SK-N-SH treated with all-trans-retinoic acid at 6 μM for 48 hours (cell line): ENCODE measurements around the gene CEACAM8.

ENCODE experiments used
- ATAC-seq: fragments of 200-7000 bp; cut with Tn5 transposase; 3 replicates; pipeline ENCODE4 v1.9.1; 2020; ENCODE audit warnings: mild to moderate bottlenecking, moderate library complexity
- ARNTL ChIP-seq: fragments of 450-650 bp; formaldehyde crosslinking; IDR thresholded peaks from 2 replicates; pipeline ENCODE4 v1.5.0; 2020; ENCODE audit warnings: low read depth, mild to moderate bottlenecking, moderate library complexity, borderline replicate concordance
- BACH2 ChIP-seq: fragments of 250-450 bp; sonication (Bioruptor Pico); IDR thresholded peaks from 2 replicates; pipeline ENCODE4 v1.9.0; 2021; ENCODE audit warnings: mild to moderate bottlenecking, borderline replicate concordance
- CSDC2 ChIP-seq: fragments of 250-450 bp; sonication (Bioruptor Pico); IDR thresholded peaks from 2 replicates; pipeline ENCODE4 v1.5.0; 2020; ENCODE audit warnings: mild to moderate bottlenecking, moderate library complexity
- ESRRG ChIP-seq: fragments of 250-450 bp; sonication (Bioruptor Pico); IDR thresholded peaks from 2 replicates; pipeline ENCODE4 v1.6.1; 2021; ENCODE audit warnings: mild to moderate bottlenecking
- GLIS3 ChIP-seq: fragments of 250-450 bp; sonication (Bioruptor Pico); IDR thresholded peaks from 2 replicates; pipeline ENCODE4 v1.5.0; 2020; ENCODE audit warnings: mild to moderate bottlenecking, moderate library complexity
- ISL1 ChIP-seq: fragments of 250-450 bp; sonication (Bioruptor Pico); IDR thresholded peaks from 2 replicates; pipeline ENCODE4 v2.1.2; 2022; ENCODE audit warnings: mild to moderate bottlenecking, moderate library complexity
- OSR1 ChIP-seq: fragments of 250-450 bp; sonication (Bioruptor Pico); IDR thresholded peaks from 2 replicates; pipeline ENCODE4 v1.8.0; 2022; ENCODE audit warnings: moderate library complexity, mild to moderate bottlenecking, inconsistent platforms
- PPARA ChIP-seq: fragments of 250-450 bp; sonication (Bioruptor Pico); IDR thresholded peaks from 2 replicates; pipeline ENCODE4 v1.5.0; 2020; ENCODE audit warnings: mild to moderate bottlenecking, borderline replicate concordance
- RARB ChIP-seq: fragments of 250-450 bp; sonication (Bioruptor Pico); IDR thresholded peaks from 2 replicates; pipeline ENCODE4 v1.8.0; 2021; ENCODE audit warnings: mild to moderate bottlenecking, moderate library complexity
- SNAI2 ChIP-seq: fragments of 250-450 bp; sonication (Bioruptor Pico); IDR thresholded peaks from 2 replicates; pipeline ENCODE4 v1.5.0; 2020; ENCODE audit warnings: mild to moderate bottlenecking, moderate library complexity
- TCF4 ChIP-seq: fragments of 250-450 bp; sonication (Bioruptor Pico); IDR thresholded peaks from 2 replicates; pipeline ENCODE4 v1.8.0; 2021; ENCODE audit warnings: mild to moderate bottlenecking, moderate library complexity, borderline replicate concordance
- ZC3H10 ChIP-seq: fragments of 250-450 bp; sonication (Bioruptor Pico); IDR thresholded peaks from 2 replicates; pipeline ENCODE4 v1.5.1; 2021; ENCODE audit warnings: mild to moderate bottlenecking, moderate library complexity
- ZFP3 ChIP-seq: fragments of 250-450 bp; sonication (Bioruptor Pico); IDR thresholded peaks from 2 replicates; pipeline ENCODE4 v1.5.0; 2020; ENCODE audit warnings: mild to moderate bottlenecking, moderate library complexity
- ZFP30 ChIP-seq: fragments of 450-650 bp; formaldehyde crosslinking; IDR thresholded peaks from 2 replicates; pipeline ENCODE4 v1.5.0; 2022; ENCODE audit warnings: mild to moderate bottlenecking, moderate library complexity
- ZNF565 ChIP-seq: fragments of 450-650 bp; formaldehyde crosslinking; conservative IDR thresholded peaks from 2 replicates; pipeline ENCODE4 v1.5.0; 2020; ENCODE audit warnings: low read depth, mild to moderate bottlenecking, moderate library complexity
- ZNF8 ChIP-seq: fragments of 450-650 bp; formaldehyde crosslinking; IDR thresholded peaks from 2 replicates; pipeline ENCODE4 v1.5.0; 2020; ENCODE audit warnings: mild to moderate bottlenecking, moderate library complexity
- TF ChIP-seq, protein P1 (sequence below): fragments of 250-450 bp; sonication (Bioruptor Pico); IDR thresholded peaks from 2 replicates; pipeline ENCODE4 v1.5.1; 2021; ENCODE audit warnings: mild to moderate bottlenecking, moderate library complexity
- TF ChIP-seq, protein P2 (sequence below): fragments of 250-450 bp; sonication (Bioruptor Pico); IDR thresholded peaks from 2 replicates; pipeline ENCODE4 v1.8.0; 2021; ENCODE audit warnings: low read depth, mild to moderate bottlenecking, moderate library complexity, borderline replicate concordance
- TF ChIP-seq, protein P3 (sequence below): fragments of 250-450 bp; sonication (Bioruptor Pico); IDR thresholded peaks from 2 replicates; pipeline ENCODE4 v1.8.0; 2020; ENCODE audit warnings: mild to moderate bottlenecking, moderate library complexity, borderline replicate concordance
- TF ChIP-seq, protein P4 (sequence below): fragments of 250-450 bp; sonication (Bioruptor Pico); IDR thresholded peaks from 2 replicates; pipeline ENCODE4 v1.5.0; 2020; ENCODE audit warnings: mild to moderate bottlenecking, moderate library complexity
- TF ChIP-seq, protein P5 (sequence below): fragments of 250-450 bp; sonication (Bioruptor Pico); IDR thresholded peaks from 2 replicates; pipeline ENCODE4 v1.5.1; 2020; ENCODE audit warnings: low read depth, mild to moderate bottlenecking, moderate library complexity

CEACAM8 gene

GRCh38 chr19:42601811-42602443, 7.2 kb upstream of the CEACAM8 start:
- peak; percentile 64; the same call in 2 of the 3 replicates for ATAC-seq

DNA sequence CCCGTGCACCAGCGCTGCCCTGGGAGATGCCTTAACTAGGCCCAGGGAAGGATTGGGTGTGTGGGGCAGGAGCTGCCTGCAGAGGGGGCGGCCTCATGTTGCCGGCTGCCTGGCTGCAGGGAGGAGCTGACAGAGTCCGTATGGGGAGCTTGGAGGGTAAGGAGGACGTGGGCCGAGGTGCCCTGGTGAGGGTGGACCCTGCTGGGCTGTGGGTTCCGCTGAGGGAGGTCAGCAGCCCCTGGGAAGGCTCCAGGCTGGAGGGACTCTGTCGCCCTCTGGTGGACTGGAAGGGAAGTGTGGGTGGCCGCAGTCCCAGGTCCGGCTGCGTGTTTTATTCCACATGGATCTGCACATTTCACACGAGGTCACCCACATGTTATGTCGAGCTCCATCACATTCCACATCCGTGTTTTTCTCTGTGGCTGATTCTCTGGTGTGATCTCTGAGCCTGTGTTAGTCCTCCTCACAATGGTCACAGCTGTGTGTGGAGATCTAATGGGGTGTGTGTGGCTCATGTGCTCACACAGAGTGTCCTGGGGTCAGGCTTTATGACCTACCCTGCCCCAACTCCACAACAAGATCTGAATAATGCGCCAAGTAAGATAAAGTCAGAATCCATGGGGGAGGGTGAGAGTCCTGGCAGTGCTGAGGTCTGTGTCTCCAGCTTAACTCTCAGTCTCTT, 1.8 kb upstream of the CEACAM8 start:
- no peak for TF ChIP-seq PPARA (CRISPR knock-in tag)
- no peak for TF ChIP-seq OSR1 (CRISPR knock-in tag)
- TF ChIP-seq, protein P1, sequence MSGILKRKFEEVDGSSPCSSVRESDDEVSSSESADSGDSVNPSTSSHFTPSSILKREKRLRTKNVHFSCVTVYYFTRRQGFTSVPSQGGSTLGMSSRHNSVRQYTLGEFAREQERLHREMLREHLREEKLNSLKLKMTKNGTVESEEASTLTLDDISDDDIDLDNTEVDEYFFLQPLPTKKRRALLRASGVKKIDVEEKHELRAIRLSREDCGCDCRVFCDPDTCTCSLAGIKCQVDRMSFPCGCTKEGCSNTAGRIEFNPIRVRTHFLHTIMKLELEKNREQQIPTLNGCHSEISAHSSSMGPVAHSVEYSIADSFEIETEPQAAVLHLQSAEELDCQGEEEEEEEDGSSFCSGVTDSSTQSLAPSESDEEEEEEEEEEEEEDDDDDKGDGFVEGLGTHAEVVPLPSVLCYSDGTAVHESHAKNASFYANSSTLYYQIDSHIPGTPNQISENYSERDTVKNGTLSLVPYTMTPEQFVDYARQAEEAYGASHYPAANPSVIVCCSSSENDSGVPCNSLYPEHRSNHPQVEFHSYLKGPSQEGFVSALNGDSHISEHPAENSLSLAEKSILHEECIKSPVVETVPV (CRISPR knock-in tag) = no peak
- TF ChIP-seq, protein P2, sequence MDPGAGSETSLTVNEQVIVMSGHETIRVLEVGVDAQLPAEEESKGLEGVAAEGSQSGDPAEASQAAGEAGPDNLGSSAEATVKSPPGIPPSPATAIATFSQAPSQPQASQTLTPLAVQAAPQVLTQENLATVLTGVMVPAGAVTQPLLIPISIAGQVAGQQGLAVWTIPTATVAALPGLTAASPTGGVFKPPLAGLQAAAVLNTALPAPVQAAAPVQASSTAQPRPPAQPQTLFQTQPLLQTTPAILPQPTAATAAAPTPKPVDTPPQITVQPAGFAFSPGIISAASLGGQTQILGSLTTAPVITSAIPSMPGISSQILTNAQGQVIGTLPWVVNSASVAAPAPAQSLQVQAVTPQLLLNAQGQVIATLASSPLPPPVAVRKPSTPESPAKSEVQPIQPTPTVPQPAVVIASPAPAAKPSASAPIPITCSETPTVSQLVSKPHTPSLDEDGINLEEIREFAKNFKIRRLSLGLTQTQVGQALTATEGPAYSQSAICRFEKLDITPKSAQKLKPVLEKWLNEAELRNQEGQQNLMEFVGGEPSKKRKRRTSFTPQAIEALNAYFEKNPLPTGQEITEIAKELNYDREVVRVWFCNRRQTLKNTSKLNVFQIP (CRISPR knock-in tag) = no peak
- TF ChIP-seq ZFP30 (CRISPR knock-in tag) = no peak
- no peak for TF ChIP-seq BACH2 (CRISPR knock-in tag)
- TF ChIP-seq ZFP3 (CRISPR knock-in tag) = no peak
- TF ChIP-seq, protein P3, sequence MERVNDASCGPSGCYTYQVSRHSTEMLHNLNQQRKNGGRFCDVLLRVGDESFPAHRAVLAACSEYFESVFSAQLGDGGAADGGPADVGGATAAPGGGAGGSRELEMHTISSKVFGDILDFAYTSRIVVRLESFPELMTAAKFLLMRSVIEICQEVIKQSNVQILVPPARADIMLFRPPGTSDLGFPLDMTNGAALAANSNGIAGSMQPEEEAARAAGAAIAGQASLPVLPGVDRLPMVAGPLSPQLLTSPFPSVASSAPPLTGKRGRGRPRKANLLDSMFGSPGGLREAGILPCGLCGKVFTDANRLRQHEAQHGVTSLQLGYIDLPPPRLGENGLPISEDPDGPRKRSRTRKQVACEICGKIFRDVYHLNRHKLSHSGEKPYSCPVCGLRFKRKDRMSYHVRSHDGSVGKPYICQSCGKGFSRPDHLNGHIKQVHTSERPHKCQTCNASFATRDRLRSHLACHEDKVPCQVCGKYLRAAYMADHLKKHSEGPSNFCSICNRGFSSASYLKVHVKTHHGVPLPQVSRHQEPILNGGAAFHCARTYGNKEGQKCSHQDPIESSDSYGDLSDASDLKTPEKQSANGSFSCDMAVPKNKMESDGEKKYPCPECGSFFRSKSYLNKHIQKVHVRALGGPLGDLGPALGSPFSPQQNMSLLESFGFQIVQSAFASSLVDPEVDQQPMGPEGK = no peak
- no peak for TF ChIP-seq CSDC2 (CRISPR knock-in tag)
- peak; percentile 89 for ATAC-seq

More at GRCh38 chr19:42601811-42602443, 7.2 kb upstream of the CEACAM8 start:
- TF ChIP-seq ZC3H10 (no peak), SNAI2 (CRISPR knock-in tag) (no peak), BACH2 (CRISPR knock-in tag) (no peak), ZFP30 (CRISPR knock-in tag) (no peak), ARNTL (CRISPR knock-in tag) (no peak)

DNA sequence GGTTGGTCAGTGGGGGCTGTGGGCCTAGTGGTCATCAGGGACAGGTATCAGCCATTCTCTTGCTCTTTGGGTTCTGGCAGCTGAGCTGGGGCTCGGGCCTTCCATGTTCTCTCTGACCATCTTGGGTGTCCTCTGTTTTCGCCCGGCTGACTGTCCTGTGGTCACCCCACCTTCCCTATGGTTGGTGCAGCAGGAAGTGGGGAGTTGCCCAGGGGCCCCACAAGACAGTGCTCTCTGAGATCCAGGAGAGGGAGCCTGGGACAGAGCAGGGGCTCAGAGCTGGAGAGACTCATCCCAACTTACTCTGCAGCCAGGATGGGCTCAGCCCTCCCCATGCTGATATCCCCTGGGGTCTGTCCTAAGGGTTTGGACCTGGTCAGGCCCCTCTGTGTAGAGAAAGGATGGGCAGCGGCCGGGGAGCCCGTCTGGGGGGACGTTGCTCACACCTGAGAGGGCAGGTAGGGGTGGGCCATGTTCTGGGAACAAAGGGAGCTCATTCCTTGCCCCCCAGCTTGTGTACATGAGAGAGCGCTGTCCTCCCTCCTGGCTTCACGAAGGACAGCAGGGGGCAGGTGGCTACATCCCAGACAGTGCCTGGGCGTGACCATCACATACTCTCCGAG, 937 bp upstream of the CEACAM8 start:
- TF ChIP-seq ZFP3 (CRISPR knock-in tag) = no peak
- no peak for TF ChIP-seq BACH2 (CRISPR knock-in tag)
- TF ChIP-seq, protein P3 = no peak
- no peak for TF ChIP-seq ARNTL (CRISPR knock-in tag)
- ATAC-seq = no peak

GRCh38 chr19:42589792-42590191, 4.9 kb downstream of the CEACAM8 start:
- no peak for TF ChIP-seq ARNTL (CRISPR knock-in tag)
- no peak for TF ChIP-seq ZFP3 (CRISPR knock-in tag)
- TF ChIP-seq, protein P3 = no peak
- TF ChIP-seq RARB (CRISPR knock-in tag) = no peak
- TF ChIP-seq ZFP30 (CRISPR knock-in tag) = no peak
- TF ChIP-seq GLIS3 = no peak
- TF ChIP-seq ZNF8 (CRISPR knock-in tag) = no peak
- no peak for TF ChIP-seq ESRRG (CRISPR knock-in tag)
- TF ChIP-seq TCF4 (CRISPR knock-in tag) = no peak
- TF ChIP-seq SNAI2 (CRISPR knock-in tag) = no peak
- no peak for TF ChIP-seq ISL1
- no peak for TF ChIP-seq CSDC2 (CRISPR knock-in tag)
- TF ChIP-seq, protein P4, sequence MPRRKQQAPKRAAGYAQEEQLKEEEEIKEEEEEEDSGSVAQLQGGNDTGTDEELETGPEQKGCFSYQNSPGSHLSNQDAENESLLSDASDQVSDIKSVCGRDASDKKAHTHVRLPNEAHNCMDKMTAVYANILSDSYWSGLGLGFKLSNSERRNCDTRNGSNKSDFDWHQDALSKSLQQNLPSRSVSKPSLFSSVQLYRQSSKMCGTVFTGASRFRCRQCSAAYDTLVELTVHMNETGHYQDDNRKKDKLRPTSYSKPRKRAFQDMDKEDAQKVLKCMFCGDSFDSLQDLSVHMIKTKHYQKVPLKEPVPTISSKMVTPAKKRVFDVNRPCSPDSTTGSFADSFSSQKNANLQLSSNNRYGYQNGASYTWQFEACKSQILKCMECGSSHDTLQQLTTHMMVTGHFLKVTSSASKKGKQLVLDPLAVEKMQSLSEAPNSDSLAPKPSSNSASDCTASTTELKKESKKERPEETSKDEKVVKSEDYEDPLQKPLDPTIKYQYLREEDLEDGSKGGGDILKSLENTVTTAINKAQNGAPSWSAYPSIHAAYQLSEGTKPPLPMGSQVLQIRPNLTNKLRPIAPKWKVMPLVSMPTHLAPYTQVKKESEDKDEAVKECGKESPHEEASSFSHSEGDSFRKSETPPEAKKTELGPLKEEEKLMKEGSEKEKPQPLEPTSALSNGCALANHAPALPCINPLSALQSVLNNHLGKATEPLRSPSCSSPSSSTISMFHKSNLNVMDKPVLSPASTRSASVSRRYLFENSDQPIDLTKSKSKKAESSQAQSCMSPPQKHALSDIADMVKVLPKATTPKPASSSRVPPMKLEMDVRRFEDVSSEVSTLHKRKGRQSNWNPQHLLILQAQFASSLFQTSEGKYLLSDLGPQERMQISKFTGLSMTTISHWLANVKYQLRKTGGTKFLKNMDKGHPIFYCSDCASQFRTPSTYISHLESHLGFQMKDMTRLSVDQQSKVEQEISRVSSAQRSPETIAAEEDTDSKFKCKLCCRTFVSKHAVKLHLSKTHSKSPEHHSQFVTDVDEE (CRISPR knock-in tag) = no peak
- TF ChIP-seq ZNF565 = no peak
- TF ChIP-seq, protein P5, sequence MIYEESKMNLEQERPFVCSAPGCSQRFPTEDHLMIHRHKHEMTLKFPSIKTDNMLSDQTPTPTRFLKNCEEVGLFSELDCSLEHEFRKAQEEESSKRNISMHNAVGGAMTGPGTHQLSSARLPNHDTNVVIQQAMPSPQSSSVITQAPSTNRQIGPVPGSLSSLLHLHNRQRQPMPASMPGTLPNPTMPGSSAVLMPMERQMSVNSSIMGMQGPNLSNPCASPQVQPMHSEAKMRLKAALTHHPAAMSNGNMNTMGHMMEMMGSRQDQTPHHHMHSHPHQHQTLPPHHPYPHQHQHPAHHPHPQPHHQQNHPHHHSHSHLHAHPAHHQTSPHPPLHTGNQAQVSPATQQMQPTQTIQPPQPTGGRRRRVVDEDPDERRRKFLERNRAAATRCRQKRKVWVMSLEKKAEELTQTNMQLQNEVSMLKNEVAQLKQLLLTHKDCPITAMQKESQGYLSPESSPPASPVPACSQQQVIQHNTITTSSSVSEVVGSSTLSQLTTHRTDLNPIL = no peak
- ATAC-seq = no peak
